ENCODE results near the gene TOM1.

The TOM1 gene

DNA sequence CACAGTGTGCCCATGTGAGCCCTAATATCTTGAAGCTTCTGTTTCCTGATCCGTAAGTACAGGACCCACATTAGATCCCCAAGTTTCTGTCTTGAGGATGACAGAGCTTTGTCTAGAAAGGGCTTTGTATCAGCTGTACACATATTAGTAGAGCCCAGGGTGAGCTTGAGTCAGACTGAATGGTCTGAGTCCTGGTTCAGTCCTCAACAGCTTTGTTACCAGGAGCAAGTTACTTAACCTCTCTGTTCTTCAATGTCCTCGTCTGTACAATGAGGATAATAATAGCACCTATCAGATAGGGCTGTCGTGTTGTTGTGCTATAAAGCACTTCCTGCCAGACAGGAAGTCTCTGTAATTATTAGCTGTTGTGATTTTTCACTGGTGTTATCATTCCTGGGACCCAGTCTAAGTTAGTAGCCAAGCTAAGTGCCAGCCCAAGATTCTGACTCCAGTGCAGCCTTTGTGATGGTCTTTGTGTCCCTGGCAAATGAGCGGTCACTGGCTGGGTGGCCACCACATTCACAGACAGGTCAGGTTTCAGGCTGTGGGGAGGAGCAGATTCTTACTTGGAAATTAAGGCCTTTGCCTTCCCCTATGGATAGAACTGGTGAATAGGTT, 6.8 kb downstream of the TOM1 start:
- no peaks in the 10 kb centered on the region for H3K27me3 ChIP-seq (ENCODE audit: control insufficient read depth in 1 of 2, insufficient read depth in 2 of 2, low read length in 2 of 2)
- H3K27ac ChIP-seq (ENCODE audit: low read depth, low read length), result no peak overlapping the region
- no peak overlapping the region for H3K4me3 ChIP-seq (ENCODE audit: low read depth in 1 of 2, low read length in 2 of 2)
- H3K9me3 ChIP-seq (ENCODE audit: control insufficient read depth in 1 of 2, low read length in 2 of 2), result peaks cover 0 to under 1% of the 10 kb centered on the region in 2 donors
- H3K4me1 ChIP-seq (ENCODE audit: control insufficient read depth in 1 of 2, insufficient read depth in 2 of 2, low read length in 2 of 2), result peaks cover 20 to 26% of the 10 kb centered on the region in 2 donors
- no peak overlapping the region for H3K9ac ChIP-seq (ENCODE audit: low read depth in 1 of 2, low read length in 2 of 2)
- H3K36me3 ChIP-seq (ENCODE audit: control insufficient read depth in 1 of 2, insufficient read depth in 2 of 2, low read length in 2 of 2), result peaks cover 0 to 5% of the 10 kb centered on the region in 2 donors

DNA sequence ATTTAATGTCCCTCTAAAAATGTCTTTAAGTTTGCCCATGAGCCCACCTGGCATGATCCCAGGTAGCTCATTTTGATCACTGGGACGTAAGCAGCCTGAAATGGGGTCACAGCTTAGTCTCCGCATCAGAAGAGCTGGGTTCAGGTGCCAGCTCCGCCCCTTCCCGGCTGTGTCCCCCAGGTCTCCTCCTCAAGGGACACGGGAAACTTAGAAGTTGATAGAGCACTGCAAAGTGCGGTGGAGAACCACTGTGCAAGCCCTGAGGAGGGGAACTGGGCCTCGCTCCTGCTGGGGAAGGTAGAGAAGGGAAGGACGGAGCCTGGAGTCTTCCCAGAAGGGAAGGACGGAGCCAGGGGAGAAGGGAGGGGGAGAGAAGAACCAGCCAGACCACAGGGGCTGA, 7.7 kb downstream of the TOM1 start:
- Histone ChIP-seq H3K9me3 (ENCODE audit: control insufficient read depth in 1 of 2, low read length in 2 of 2) (peaks cover 0 to 4% of the 10 kb centered on the region in 2 donors), H3K9ac (ENCODE audit: low read depth in 1 of 2, low read length in 2 of 2) (no peak overlapping the region), H3K27me3 (ENCODE audit: control insufficient read depth in 1 of 2, insufficient read depth in 2 of 2, low read length in 2 of 2) (no peaks in the 10 kb centered on the region), H3K36me3 (ENCODE audit: control insufficient read depth in 1 of 2, insufficient read depth in 2 of 2, low read length in 2 of 2) (peaks cover 0 to 8% of the 10 kb centered on the region in 2 donors), H3K4me3 (ENCODE audit: low read depth in 1 of 2, low read length in 2 of 2) (no peak overlapping the region), H3K27ac (ENCODE audit: low read depth, low read length) (no peak overlapping the region), H3K4me1 (ENCODE audit: control insufficient read depth in 1 of 2, insufficient read depth in 2 of 2, low read length in 2 of 2) (peaks cover 25% of the 10 kb centered on the region in 2 donors)

DNA sequence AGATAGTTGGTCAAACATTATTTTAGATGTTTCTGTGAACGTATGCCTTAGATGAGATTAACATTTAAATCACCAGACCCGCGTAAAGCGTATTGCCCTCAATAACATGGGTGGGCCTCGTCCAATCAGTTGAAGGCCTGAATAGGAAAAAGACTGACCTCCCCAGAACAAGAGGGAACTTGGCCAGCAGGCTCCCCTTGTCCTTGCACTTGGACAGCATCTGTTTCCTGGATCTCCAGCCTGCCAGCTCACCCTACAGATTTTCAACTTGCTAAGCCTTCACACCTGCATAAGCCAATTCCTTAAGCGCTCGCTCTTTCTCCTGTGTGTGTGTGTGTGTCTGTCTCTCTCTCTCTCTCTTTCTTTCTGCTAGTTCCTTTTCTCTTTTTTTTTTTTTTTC, 8.2 kb downstream of the TOM1 start:
- Histone ChIP-seq H3K27me3 (ENCODE audit: control insufficient read depth in 1 of 2, insufficient read depth in 2 of 2, low read length in 2 of 2) (no peaks in the 10 kb centered on the region), H3K27ac (ENCODE audit: low read depth, low read length) (no peak overlapping the region), H3K4me1 (ENCODE audit: control insufficient read depth in 1 of 2, insufficient read depth in 2 of 2, low read length in 2 of 2) (peaks cover 30% of the 10 kb centered on the region in 2 donors), H3K4me3 (ENCODE audit: low read depth in 1 of 2, low read length in 2 of 2) (no peak overlapping the region), H3K9ac (ENCODE audit: low read depth in 1 of 2, low read length in 2 of 2) (no peak overlapping the region), H3K9me3 (ENCODE audit: control insufficient read depth in 1 of 2, low read length in 2 of 2) (peaks cover 0 to 4% of the 10 kb centered on the region in 2 donors), H3K36me3 (ENCODE audit: control insufficient read depth in 1 of 2, insufficient read depth in 2 of 2, low read length in 2 of 2) (peaks cover 0 to 8% of the 10 kb centered on the region in 2 donors)

DNA sequence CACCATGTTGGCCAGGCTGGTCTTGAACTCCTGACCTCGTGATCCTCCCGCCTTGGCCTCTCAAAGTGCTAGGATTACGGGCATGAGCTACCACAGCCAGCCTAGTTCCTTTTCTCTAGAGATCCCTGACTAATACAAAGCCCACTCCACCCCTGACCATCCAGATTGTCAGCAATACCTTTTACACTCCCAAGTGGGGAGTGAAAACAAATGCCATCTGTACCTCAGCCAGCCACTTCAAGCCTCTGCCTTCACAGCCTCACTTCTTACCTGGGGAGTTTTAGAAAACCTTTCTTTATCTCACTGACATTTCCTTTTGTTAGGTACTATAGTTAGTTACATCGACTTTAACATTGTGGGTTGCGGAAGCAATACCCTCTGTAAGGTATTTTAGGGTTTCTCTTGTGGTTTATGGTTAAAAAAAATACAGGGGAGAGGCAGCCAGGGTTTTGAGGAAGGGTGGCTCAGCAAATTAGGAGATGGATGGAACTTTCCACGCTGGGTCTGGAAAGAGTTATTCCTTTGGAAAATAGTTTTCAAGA, 8.9 kb downstream of the TOM1 start:
- Histone ChIP-seq H3K27ac (ENCODE audit: low read depth, low read length) (no peak overlapping the region), H3K4me3 (ENCODE audit: low read depth in 1 of 2, low read length in 2 of 2) (no peak overlapping the region), H3K9ac (ENCODE audit: low read depth in 1 of 2, low read length in 2 of 2) (no peak overlapping the region), H3K36me3 (ENCODE audit: control insufficient read depth in 1 of 2, insufficient read depth in 2 of 2, low read length in 2 of 2) (peaks cover 0 to 8% of the 10 kb centered on the region in 2 donors), H3K9me3 (ENCODE audit: control insufficient read depth in 1 of 2, low read length in 2 of 2) (peaks cover 0 to 4% of the 10 kb centered on the region in 2 donors), H3K27me3 (ENCODE audit: control insufficient read depth in 1 of 2, insufficient read depth in 2 of 2, low read length in 2 of 2) (no peaks in the 10 kb centered on the region), H3K4me1 (ENCODE audit: control insufficient read depth in 1 of 2, insufficient read depth in 2 of 2, low read length in 2 of 2) (peaks cover 36 to 37% of the 10 kb centered on the region in 2 donors)

DNA sequence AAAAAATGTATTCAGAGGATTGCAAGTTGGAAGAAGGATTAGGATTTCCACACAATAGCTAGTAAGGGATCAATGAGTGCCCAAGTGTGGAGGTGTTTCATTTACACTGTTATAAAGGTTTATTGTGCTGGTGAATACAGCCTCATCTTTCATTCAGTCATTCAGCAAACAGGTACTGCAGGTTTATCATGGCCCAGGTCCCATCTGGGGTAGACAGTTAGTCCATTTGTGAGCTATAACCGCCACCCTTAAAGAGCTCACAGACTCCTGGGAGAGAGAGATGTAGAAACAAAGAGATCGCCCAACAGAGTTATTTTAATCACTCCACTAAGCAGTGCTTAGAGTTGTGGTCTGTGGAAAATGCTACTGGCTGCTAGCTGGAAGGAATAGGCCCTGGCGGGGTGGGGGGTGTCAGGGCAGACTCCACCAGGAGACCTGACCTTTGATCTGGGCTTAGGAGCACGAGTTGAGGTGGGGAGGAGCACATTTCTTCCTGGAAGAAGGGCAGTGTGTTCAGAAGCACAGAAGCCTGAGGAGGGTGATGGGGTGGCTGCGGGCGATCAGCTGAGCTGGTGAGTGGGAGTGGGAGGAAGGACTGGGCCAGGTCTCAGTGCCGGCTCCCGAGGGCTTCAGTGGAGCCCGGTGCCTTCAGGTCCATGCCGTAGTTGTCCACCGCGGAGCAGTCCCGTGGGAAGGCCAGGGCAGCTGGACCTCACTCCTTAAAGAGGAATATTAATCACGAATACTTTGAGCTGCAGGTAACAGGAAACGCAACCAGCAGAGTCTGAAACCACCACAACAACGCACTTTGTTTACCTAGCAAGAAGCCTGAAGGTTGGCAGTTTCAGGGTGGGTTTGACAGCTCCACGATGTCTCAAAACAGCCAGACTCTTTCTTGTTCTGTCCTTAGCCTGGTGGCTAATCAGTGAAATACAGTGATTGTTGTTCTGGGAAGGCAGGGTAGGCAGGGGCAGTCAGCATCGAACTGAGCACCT, 11.2 kb downstream of the TOM1 start:
- peaks cover 0 to 8% of the 10 kb centered on the region in 2 donors for H3K36me3 ChIP-seq (ENCODE audit: control insufficient read depth in 1 of 2, insufficient read depth in 2 of 2, low read length in 2 of 2)
- peak overlapping the region in 1 of 2 donors; percentile 41 for H3K4me3 ChIP-seq (ENCODE audit: low read depth in 1 of 2, low read length in 2 of 2)
- no peaks in the 10 kb centered on the region for H3K27me3 ChIP-seq (ENCODE audit: control insufficient read depth in 1 of 2, insufficient read depth in 2 of 2, low read length in 2 of 2)
- peak overlapping the region; percentile 43 for H3K27ac ChIP-seq (ENCODE audit: low read depth, low read length)
- H3K4me1 ChIP-seq (ENCODE audit: control insufficient read depth in 1 of 2, insufficient read depth in 2 of 2, low read length in 2 of 2), result peaks cover 57 to 58% of the 10 kb centered on the region in 2 donors
- H3K9ac ChIP-seq (ENCODE audit: low read depth in 1 of 2, low read length in 2 of 2), result peak overlapping the region in 1 of 2 donors; percentile 30
- H3K9me3 ChIP-seq (ENCODE audit: control insufficient read depth in 1 of 2, low read length in 2 of 2), result peaks cover 0 to 4% of the 10 kb centered on the region in 2 donors

DNA sequence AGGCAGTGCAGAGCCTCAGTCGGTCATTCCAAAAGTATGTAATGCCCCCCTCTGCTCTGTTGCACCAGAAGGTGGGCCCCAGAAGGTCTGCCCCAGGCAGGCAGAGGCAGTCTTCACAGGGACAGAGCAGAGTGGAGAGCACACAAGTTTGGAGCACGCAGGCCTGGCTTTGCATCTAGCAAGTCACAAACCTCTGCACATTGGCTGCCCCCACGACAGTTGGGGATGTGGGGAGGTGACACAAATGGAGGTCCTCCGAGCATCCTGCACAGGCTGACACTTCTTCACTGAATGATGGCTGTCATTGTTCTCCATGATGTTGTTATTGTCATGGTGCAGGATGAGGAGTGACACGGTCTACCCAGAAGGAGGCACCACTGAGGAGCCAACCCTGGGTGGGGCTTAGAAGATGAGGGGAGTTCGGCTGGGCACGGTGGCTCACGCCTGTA, 11.9 kb downstream of the TOM1 start:
- H3K9ac ChIP-seq (ENCODE audit: low read depth in 1 of 2, low read length in 2 of 2), result no peak overlapping the region
- H3K27me3 ChIP-seq (ENCODE audit: control insufficient read depth in 1 of 2, insufficient read depth in 2 of 2, low read length in 2 of 2), result no peaks in the 10 kb centered on the region
- peak overlapping the region; percentile 43 for H3K27ac ChIP-seq (ENCODE audit: low read depth, low read length)
- H3K4me3 ChIP-seq (ENCODE audit: low read depth in 1 of 2, low read length in 2 of 2), result peak overlapping the region; percentile 10 to 41
- peaks cover 0 to 4% of the 10 kb centered on the region in 2 donors for H3K36me3 ChIP-seq (ENCODE audit: control insufficient read depth in 1 of 2, insufficient read depth in 2 of 2, low read length in 2 of 2)
- peaks cover 55 to 59% of the 10 kb centered on the region in 2 donors for H3K4me1 ChIP-seq (ENCODE audit: control insufficient read depth in 1 of 2, insufficient read depth in 2 of 2, low read length in 2 of 2)
- H3K9me3 ChIP-seq (ENCODE audit: control insufficient read depth in 1 of 2, low read length in 2 of 2), result peaks cover 0 to 4% of the 10 kb centered on the region in 2 donors

DNA sequence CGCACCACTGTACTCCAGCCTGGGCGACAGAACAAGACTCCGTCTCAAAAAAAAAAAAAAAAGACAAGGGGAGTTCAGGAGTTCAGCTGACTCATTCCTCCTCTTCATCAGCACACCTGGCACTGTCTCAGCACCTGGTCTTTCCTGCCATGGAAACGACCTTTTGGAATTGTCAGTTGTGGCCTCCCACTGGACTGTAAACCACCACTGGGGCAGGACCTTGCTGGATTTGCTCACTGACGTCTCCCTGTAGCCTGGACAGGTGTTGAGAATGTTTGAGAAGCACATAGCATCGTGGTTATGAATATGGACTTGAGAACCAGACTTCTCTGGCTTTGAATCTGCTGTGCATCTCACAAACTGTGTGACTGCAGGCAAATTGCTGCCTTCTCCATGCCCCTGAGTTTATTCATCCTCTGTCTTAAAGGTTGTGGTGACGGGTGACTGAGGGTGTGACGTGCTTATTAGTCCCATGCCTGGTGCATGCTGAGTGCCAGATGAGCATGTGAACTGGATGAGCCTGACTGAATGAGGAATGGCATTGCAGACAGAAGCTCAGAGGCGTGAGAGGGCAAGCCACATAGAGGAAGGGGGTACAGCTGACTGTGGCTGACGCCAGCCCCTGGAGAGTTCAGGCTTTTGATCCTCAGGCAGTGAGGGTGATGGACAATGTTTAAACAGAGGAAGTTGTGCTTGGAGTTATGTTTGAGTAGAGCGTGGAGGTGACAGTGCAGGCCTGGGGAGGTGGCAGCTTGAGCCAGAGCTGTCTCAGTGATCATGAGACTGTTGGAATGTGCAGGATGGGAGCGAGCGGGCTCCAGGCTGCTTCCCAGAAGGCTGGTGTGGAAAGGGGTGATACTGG, 12.7 kb downstream of the TOM1 start:
- Histone ChIP-seq H3K9ac (ENCODE audit: low read depth in 1 of 2, low read length in 2 of 2) (peak overlapping the region; percentile 40 to 43), H3K9me3 (ENCODE audit: control insufficient read depth in 1 of 2, low read length in 2 of 2) (peaks cover 0 to 4% of the 10 kb centered on the region in 2 donors), H3K27me3 (ENCODE audit: control insufficient read depth in 1 of 2, insufficient read depth in 2 of 2, low read length in 2 of 2) (no peaks in the 10 kb centered on the region), H3K4me3 (ENCODE audit: low read depth in 1 of 2, low read length in 2 of 2) (no peak overlapping the region), H3K4me1 (ENCODE audit: control insufficient read depth in 1 of 2, insufficient read depth in 2 of 2, low read length in 2 of 2) (peaks cover 53 to 57% of the 10 kb centered on the region in 2 donors), H3K27ac (ENCODE audit: low read depth, low read length) (peak overlapping the region; percentile 71), H3K36me3 (ENCODE audit: control insufficient read depth in 1 of 2, insufficient read depth in 2 of 2, low read length in 2 of 2) (peaks cover 0 to 5% of the 10 kb centered on the region in 2 donors)

DNA sequence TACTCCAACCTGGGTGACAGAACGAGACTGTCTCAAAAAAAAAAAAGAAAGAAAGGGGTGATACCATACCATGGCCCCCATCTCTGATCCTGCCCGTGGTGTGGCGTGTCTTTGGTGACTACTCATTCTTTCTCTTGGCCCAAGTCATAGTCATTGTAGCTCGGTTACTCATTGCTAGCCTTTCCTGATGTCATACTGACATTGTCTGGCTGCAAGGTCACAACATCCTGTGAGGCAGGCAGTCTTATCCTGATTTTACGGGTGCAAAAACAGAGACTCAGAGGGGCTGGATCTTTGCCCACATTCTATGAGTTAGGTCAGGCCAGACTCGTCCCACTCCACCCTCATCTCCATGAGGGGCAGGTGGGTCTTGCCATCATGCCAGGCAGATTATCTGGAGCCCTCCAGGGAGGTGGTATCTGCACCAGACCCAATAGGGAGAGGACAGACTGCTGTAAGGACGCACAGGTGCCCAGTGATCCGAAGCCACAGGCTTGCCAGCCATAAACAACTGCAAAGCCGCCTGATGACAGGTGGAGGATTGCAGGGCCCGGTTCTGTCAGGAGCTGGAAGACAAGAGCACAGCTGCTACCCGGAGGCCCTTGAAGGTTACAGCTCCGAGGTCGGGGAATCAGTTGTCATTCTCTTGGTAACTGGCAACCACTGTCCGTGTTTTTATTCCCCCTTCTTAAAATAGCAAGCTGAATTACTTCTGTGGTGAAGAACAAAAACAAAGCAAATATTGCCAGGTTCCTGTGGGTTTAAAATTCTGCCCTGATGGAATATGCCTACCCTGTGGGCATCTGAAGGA, 13.8 kb downstream of the TOM1 start:
- H3K9me3 ChIP-seq (ENCODE audit: control insufficient read depth in 1 of 2, low read length in 2 of 2), result peaks cover 0 to 4% of the 10 kb centered on the region in 2 donors
- peaks cover 8 to 16% of the 10 kb centered on the region in 2 donors for H3K36me3 ChIP-seq (ENCODE audit: control insufficient read depth in 1 of 2, insufficient read depth in 2 of 2, low read length in 2 of 2)
- H3K4me3 ChIP-seq (ENCODE audit: low read depth in 1 of 2, low read length in 2 of 2), result no peak overlapping the region
- peaks cover 53 to 57% of the 10 kb centered on the region in 2 donors for H3K4me1 ChIP-seq (ENCODE audit: control insufficient read depth in 1 of 2, insufficient read depth in 2 of 2, low read length in 2 of 2)
- H3K27ac ChIP-seq (ENCODE audit: low read depth, low read length), result no peak overlapping the region
- H3K27me3 ChIP-seq (ENCODE audit: control insufficient read depth in 1 of 2, insufficient read depth in 2 of 2, low read length in 2 of 2), result no peaks in the 10 kb centered on the region
- peak overlapping the region; percentile 34 to 47 for H3K9ac ChIP-seq (ENCODE audit: low read depth in 1 of 2, low read length in 2 of 2)

Measured in duodenal mucosa (tissue), 2 donors.